Measurements from ENCODE around the gene AGO4.

The AGO4 gene

DNA sequence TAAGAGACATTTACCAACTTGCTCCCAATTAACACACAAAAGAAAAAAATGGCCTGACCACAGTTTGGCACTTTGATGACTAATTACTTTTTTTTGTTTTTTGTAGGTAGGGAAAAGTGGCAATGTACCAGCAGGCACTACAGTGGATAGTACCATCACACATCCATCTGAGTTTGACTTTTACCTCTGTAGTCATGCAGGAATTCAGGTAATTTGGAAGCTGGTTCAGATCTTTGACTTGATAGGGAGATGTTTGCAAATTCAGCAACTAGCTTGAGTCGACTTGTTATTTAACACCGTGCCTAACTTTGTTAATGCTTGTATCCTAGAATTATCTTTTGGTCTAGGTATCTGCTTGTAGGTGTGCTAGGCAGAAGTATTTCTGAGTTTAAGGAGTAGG, 42.2 kb downstream of the AGO4 start:
- Histone ChIP-seq H3K36me3 (ENCODE audit: control insufficient read depth, insufficient read depth, low read length) (peaks cover 68% of the 10 kb centered on the region), H3K4me1 (ENCODE audit: control insufficient read depth, insufficient read depth, low read length, poor library complexity, severe bottlenecking) (no peaks in the 10 kb centered on the region), H3K9me3 (ENCODE audit: control insufficient read depth, low read length) (no peaks in the 10 kb centered on the region), H3K27ac (ENCODE audit: low read depth, low read length, severe bottlenecking) (no peak overlapping the region), H3K4me3 (ENCODE audit: extremely low read depth, insufficient read depth, low read length, poor library complexity, severe bottlenecking) (no peak overlapping the region)
- 80 to 81% methylated on average over 2 of the region's 2 CpGs for WGBS, 2 experiments (ENCODE audit: insufficient coverage in 2 of 2)

GRCh38 chr1:35850716-35851115, 42.9 kb downstream of the AGO4 start:
- 83 to 100% methylated on average over 1 to 2 of the region's 5 CpGs for WGBS, 2 experiments (ENCODE audit: insufficient coverage in 2 of 2)
- Histone ChIP-seq H3K4me1 (ENCODE audit: control insufficient read depth, insufficient read depth, low read length, poor library complexity, severe bottlenecking) (no peaks in the 10 kb centered on the region), H3K36me3 (ENCODE audit: control insufficient read depth, insufficient read depth, low read length) (peaks cover 68% of the 10 kb centered on the region)

GRCh38 chr1:35851132-35851869, 43.5 kb downstream of the AGO4 start:
- Histone ChIP-seq H3K9me3 (ENCODE audit: control insufficient read depth, low read length) (no peaks in the 10 kb centered on the region), H3K36me3 (ENCODE audit: control insufficient read depth, insufficient read depth, low read length) (peaks cover 69% of the 10 kb centered on the region), H3K27ac (ENCODE audit: low read depth, low read length, severe bottlenecking) (no peak overlapping the region), H3K4me1 (ENCODE audit: control insufficient read depth, insufficient read depth, low read length, poor library complexity, severe bottlenecking) (no peaks in the 10 kb centered on the region), H3K4me3 (ENCODE audit: extremely low read depth, insufficient read depth, low read length, poor library complexity, severe bottlenecking) (no peak overlapping the region)
- 100% methylated on average over 3 of the region's 3 CpGs for WGBS, 2 experiments (ENCODE audit: insufficient coverage in 2 of 2)

More at GRCh38 chr1:35850716-35851115, 42.9 kb downstream of the AGO4 start:
- no peak overlapping the region for H3K27ac ChIP-seq (ENCODE audit: low read depth, low read length, severe bottlenecking)
- no peaks in the 10 kb centered on the region for H3K9me3 ChIP-seq (ENCODE audit: control insufficient read depth, low read length)
- no peak overlapping the region for H3K4me3 ChIP-seq (ENCODE audit: extremely low read depth, insufficient read depth, low read length, poor library complexity, severe bottlenecking)

- Histone ChIP-seq H3K27ac (ENCODE audit: low read depth, low read length, severe bottlenecking) (no peak overlapping the region), H3K4me1 (ENCODE audit: control insufficient read depth, insufficient read depth, low read length, poor library complexity, severe bottlenecking) (no peaks in the 10 kb centered on the region), H3K4me3 (ENCODE audit: extremely low read depth, insufficient read depth, low read length, poor library complexity, severe bottlenecking) (no peak overlapping the region), H3K36me3 (ENCODE audit: control insufficient read depth, insufficient read depth, low read length) (peaks cover 70% of the 10 kb centered on the region), H3K9me3 (ENCODE audit: control insufficient read depth, low read length) (no peaks in the 10 kb centered on the region)
- no CpG with 5 or more reads among the region's 2 CpGs for WGBS, 2 experiments (ENCODE audit: insufficient coverage in 2 of 2)
These were observed 44.4 kb downstream of the AGO4 start for GRCh38 chr1:35852241-35852640.

DNA sequence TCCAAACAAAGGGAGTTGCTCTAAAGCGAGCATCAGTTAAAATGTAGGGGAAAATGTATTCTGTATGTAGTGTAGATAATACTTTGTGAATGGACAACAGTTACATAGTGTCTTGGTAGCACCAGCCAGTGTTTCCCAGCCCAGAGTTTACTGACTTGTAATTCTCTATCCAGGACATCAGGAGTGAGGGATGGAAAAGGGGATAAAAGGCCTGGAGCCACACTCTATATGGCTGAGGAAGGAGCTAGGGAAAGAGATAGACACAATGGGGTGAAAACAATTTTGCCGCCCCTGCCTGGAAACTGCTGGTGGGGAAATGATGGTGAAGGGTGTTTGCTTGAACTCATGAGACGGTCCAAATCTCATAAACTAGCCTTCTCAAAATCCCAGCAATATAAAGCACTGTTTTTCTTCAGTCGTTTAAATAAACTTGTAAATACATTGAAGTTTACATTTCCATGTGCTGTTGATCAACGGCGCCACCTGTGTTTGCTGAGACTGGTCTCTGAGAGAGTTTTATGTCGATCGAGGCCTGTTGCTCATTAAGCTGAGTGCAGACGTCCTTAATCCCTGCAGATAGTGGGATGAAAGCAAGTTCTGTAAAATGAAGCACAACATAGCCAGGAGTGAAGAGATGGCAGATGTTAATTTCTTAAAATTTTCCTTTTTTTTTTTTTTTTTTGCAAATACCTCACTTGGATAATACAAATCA, 47.3 kb downstream of the AGO4 start:
- no peak overlapping the region for H3K27ac ChIP-seq (ENCODE audit: low read depth, low read length, severe bottlenecking)
- no peak overlapping the region for H3K4me3 ChIP-seq (ENCODE audit: extremely low read depth, insufficient read depth, low read length, poor library complexity, severe bottlenecking)
- 77 to 89% methylated on average over 6 of the region's 9 CpGs for WGBS, 2 experiments (ENCODE audit: insufficient coverage in 2 of 2)
- peaks cover 53% of the 10 kb centered on the region for H3K36me3 ChIP-seq (ENCODE audit: control insufficient read depth, insufficient read depth, low read length)
- H3K9me3 ChIP-seq (ENCODE audit: control insufficient read depth, low read length), result no peaks in the 10 kb centered on the region
- H3K4me1 ChIP-seq (ENCODE audit: control insufficient read depth, insufficient read depth, low read length, poor library complexity, severe bottlenecking), result no peaks in the 10 kb centered on the region

DNA sequence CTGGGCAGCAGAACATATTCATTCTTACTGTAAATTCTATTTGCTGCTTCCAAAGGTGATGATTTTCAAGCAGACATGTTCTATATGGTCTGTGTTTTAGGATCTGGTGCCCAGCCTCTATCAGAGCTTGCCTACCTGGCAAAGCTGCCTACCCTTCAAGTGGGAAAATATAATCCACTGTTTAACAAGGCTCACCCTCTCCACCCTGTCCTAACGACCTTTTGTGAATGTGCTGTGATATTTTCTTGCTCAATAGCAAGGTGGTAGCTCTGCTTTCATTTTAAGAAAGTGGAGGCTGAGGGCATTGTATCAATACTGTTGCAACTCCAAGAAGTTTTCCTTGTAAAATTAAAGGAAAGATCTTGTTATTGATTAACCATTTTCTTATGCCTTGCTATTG, 49.1 kb downstream of the AGO4 start:
- Histone ChIP-seq H3K4me1 (ENCODE audit: control insufficient read depth, insufficient read depth, low read length, poor library complexity, severe bottlenecking) (no peaks in the 10 kb centered on the region), H3K36me3 (ENCODE audit: control insufficient read depth, insufficient read depth, low read length) (peaks cover 34% of the 10 kb centered on the region), H3K27ac (ENCODE audit: low read depth, low read length, severe bottlenecking) (no peak overlapping the region), H3K4me3 (ENCODE audit: extremely low read depth, insufficient read depth, low read length, poor library complexity, severe bottlenecking) (no peak overlapping the region), H3K9me3 (ENCODE audit: control insufficient read depth, low read length) (no peaks in the 10 kb centered on the region)
- no CpG with 5 or more reads among the region's 1 CpG for WGBS, 2 experiments (ENCODE audit: insufficient coverage in 2 of 2)

GRCh38 chr1:35857830-35858229, 50.0 kb downstream of the AGO4 start:
- Histone ChIP-seq H3K4me1 (ENCODE audit: control insufficient read depth, insufficient read depth, low read length, poor library complexity, severe bottlenecking) (no peaks in the 10 kb centered on the region), H3K36me3 (ENCODE audit: control insufficient read depth, insufficient read depth, low read length) (peaks cover 30% of the 10 kb centered on the region), H3K9me3 (ENCODE audit: control insufficient read depth, low read length) (no peaks in the 10 kb centered on the region), H3K4me3 (ENCODE audit: extremely low read depth, insufficient read depth, low read length, poor library complexity, severe bottlenecking) (no peak overlapping the region), H3K27ac (ENCODE audit: low read depth, low read length, severe bottlenecking) (no peak overlapping the region)

DNA sequence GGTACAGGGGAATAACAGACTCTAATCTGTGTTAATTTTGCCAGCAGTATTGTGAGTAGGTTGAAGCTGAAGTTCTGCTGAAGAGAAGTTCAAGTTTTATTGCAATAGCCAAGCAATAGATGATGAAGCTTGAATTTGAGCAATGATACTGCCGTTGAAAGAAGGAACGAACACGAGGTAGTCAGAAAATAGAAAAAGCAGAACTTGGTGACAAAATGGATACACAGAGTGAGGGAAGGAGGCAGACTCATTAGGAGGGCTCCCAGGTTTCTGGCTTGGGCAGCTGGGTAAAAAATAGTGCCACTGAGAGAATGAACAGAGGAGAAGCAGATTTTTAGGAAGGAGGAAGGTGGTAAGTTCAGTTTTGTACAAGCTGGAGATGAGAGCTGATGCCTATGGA, 52.9 kb downstream of the AGO4 start:
- Histone ChIP-seq H3K27ac (ENCODE audit: low read depth, low read length, severe bottlenecking) (no peak overlapping the region), H3K4me3 (ENCODE audit: extremely low read depth, insufficient read depth, low read length, poor library complexity, severe bottlenecking) (no peak overlapping the region), H3K4me1 (ENCODE audit: control insufficient read depth, insufficient read depth, low read length, poor library complexity, severe bottlenecking) (no peaks in the 10 kb centered on the region), H3K36me3 (ENCODE audit: control insufficient read depth, insufficient read depth, low read length) (peaks cover 7% of the 10 kb centered on the region), H3K9me3 (ENCODE audit: control insufficient read depth, low read length) (no peaks in the 10 kb centered on the region)
- WGBS, 2 experiments (ENCODE audit: insufficient coverage in 2 of 2), result 97 to 100% methylated on average over 3 of the region's 3 CpGs

DNA sequence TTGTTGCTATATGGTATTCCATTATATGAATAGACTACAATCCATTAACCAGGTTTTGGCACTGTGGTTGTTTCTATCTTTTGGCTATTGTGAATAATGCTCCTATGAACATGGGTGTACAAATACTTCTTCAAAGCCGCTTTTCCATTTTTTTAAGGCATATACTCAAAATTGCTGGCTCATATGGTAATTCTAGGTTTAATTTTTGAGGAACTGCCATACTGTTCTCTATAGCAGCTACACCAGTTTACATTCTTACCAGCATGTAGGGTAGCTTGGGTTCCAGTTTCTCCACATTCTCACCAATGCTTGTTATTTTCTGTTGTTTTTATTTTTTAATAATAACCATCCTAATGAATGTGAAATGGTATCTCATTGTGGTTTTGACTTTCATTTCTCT, 55.3 kb downstream of the AGO4 start:
- H3K9me3 ChIP-seq (ENCODE audit: control insufficient read depth, low read length), result no peaks in the 10 kb centered on the region
- H3K4me1 ChIP-seq (ENCODE audit: control insufficient read depth, insufficient read depth, low read length, poor library complexity, severe bottlenecking), result no peaks in the 10 kb centered on the region
- H3K4me3 ChIP-seq (ENCODE audit: extremely low read depth, insufficient read depth, low read length, poor library complexity, severe bottlenecking), result no peak overlapping the region
- H3K27ac ChIP-seq (ENCODE audit: low read depth, low read length, severe bottlenecking), result no peak overlapping the region
- WGBS, 2 experiments (ENCODE audit: insufficient coverage in 2 of 2), result no CpG with 5 or more reads among the region's 1 CpG
- H3K36me3 ChIP-seq (ENCODE audit: control insufficient read depth, insufficient read depth, low read length), result no peaks in the 10 kb centered on the region

GRCh38 chr1:35863881-35864625, 56.2 kb downstream of the AGO4 start:
- H3K4me1 ChIP-seq (ENCODE audit: control insufficient read depth, insufficient read depth, low read length, poor library complexity, severe bottlenecking), result no peaks in the 10 kb centered on the region
- no peaks in the 10 kb centered on the region for H3K36me3 ChIP-seq (ENCODE audit: control insufficient read depth, insufficient read depth, low read length)
- H3K9me3 ChIP-seq (ENCODE audit: control insufficient read depth, low read length), result no peaks in the 10 kb centered on the region
- no peak overlapping the region for H3K4me3 ChIP-seq (ENCODE audit: extremely low read depth, insufficient read depth, low read length, poor library complexity, severe bottlenecking)
- H3K27ac ChIP-seq (ENCODE audit: low read depth, low read length, severe bottlenecking), result no peak overlapping the region
- WGBS, 2 experiments (ENCODE audit: insufficient coverage in 2 of 2), result 65 to 80% methylated on average over 1 to 3 of the region's 3 CpGs
